Neural progenitor cell (in vitro differentiated cells): ENCODE data around the gene ADGB.

ENCODE experiments used
- CTCF ChIP-seq: fragments of 200-600 bp; sonication (generic); IDR thresholded peaks from 2 replicates; pipeline ENCODE4 v1.5.1; 2017; ENCODE audit warnings: antibody characterized with exemption, mild to moderate bottlenecking
- EZH2 ChIP-seq: fragments of 200-600 bp; sonication (generic); IDR thresholded peaks from 2 replicates; pipeline ENCODE4 v1.6.1; 2017; ENCODE audit warnings: antibody characterized with exemption, mild to moderate bottlenecking, moderate library complexity
- EZH2phosphoT487 ChIP-seq: fragments of 200-600 bp; sonication (generic); IDR thresholded peaks from 2 replicates; pipeline ENCODE4 v1.6.1; 2017; ENCODE audit warnings: antibody characterized with exemption

- TF ChIP-seq CTCF, result no peak
- TF ChIP-seq EZH2phosphoT487, result no peak
- no peak for TF ChIP-seq EZH2
Observed at GRCh38 chr6:146741609-146742008, 142.8 kb downstream of the ADGB start.
